ENCODE measurements around the gene DCDC1.

DNA sequence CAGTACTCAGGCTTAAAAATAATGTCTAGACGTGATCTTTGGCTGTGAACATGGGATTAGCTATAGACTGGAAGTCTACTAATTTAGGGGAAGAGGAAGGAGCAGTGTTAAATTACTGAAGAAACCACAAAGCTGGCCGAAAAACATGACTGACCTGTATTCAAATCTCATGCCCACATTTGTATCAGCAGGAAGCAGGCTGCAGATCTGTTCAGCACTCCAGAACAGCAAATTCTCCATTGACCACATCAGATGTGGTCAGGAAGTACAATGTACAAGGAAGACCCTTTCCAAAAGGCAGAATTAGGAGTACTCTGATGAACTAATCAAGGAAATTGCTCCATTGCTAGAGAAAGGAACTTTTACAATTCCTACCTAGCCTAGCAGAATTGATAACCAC is 31.7 kb downstream of the DCDC1 start:
- TF ChIP-seq POLR2A (IDR thresholded peaks at IDR 0.05): no peak
- TF ChIP-seq, protein P1, sequence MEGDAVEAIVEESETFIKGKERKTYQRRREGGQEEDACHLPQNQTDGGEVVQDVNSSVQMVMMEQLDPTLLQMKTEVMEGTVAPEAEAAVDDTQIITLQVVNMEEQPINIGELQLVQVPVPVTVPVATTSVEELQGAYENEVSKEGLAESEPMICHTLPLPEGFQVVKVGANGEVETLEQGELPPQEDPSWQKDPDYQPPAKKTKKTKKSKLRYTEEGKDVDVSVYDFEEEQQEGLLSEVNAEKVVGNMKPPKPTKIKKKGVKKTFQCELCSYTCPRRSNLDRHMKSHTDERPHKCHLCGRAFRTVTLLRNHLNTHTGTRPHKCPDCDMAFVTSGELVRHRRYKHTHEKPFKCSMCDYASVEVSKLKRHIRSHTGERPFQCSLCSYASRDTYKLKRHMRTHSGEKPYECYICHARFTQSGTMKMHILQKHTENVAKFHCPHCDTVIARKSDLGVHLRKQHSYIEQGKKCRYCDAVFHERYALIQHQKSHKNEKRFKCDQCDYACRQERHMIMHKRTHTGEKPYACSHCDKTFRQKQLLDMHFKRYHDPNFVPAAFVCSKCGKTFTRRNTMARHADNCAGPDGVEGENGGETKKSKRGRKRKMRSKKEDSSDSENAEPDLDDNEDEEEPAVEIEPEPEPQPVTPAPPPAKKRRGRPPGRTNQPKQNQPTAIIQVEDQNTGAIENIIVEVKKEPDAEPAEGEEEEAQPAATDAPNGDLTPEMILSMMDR (IDR thresholded peaks at IDR 0.05): no peak

Data from adrenal gland (tissue), 5 donors.